PC-3 (cell line): ENCODE measurements around the gene CLOCK. TPM values are rescaled to one million over a fixed set of nuclear protein-coding genes. Genes with fewer than 3 reads are reported as not detected.
A peak's percentile ranks its signal among the peaks of the same experiment; 100 is the strongest.

Experiments
- ATAC-seq: fragments of 200-7000 bp; cut with Tn5 transposase; 2 replicates; pipeline ENCODE4 v1.9.1; 2020; ENCODE audit warnings: mild to moderate bottlenecking, moderate library complexity
- BruUV-seq: library from RNA; stranded (reverse); fragments of 400-500 nt; replicated peaks from 2 replicates; lab custom pipeline; 2021; lab: Mats Ljungman, UMichigan
- CTCF ChIA-PET: fragments of 300-600 bp; sonication (Branson Sonifier 250); formaldehyde crosslinking; loops from one replicate; lab custom pipeline; 2022; ENCODE audit warnings: antibody characterized with exemption; lab: Charles Lee
- POLR2A ChIA-PET: fragments of 300-600 bp; sonication (Branson Sonifier 250); formaldehyde crosslinking; loops from one replicate; lab custom pipeline; 2022; ENCODE audit warnings: antibody characterized with exemption; ENCODE audit not compliant: unreplicated experiment; lab: Charles Lee
- DNase-seq: peaks from one replicate; pipeline ENCODE4 v3.0.0-alpha.2; 2015
- H2AFZ ChIP-seq: fragments of 300-600 bp; sonication (generic); 2 replicates; pipeline ENCODE4 v1.6.0; 2016; ENCODE audit warnings: antibody characterized with exemption, low read length
- H3F3A ChIP-seq: fragments of 300-600 bp; sonication (generic); one replicate; pipeline ENCODE4 v1.6.0; 2017; ENCODE audit warnings: antibody characterized with exemption, low read length, control low read depth, mild to moderate bottlenecking; ENCODE audit not compliant: unreplicated experiment
- H3K27ac ChIP-seq: fragments of 300-600 bp; sonication (generic); 2 replicates; pipeline ENCODE4 v1.5.1; 2016; ENCODE audit warnings: mild to moderate bottlenecking, low read length
- H3K27me3 ChIP-seq: fragments of 300-600 bp; sonication (generic); 2 replicates; pipeline ENCODE4 v1.6.1; 2016; ENCODE audit warnings: low read length, mixed read lengths
- H3K36me3 ChIP-seq: fragments of 300-600 bp; sonication (generic); 2 replicates; pipeline ENCODE4 v1.6.1; 2016; ENCODE audit warnings: low read depth, mixed run types, low read length, mixed read lengths
- H3K4me1 ChIP-seq: fragments of 300-600 bp; sonication (generic); 2 replicates; pipeline ENCODE4 v1.5.1; 2016; ENCODE audit warnings: low read length; ENCODE audit not compliant: insufficient read depth
- H3K4me2 ChIP-seq: fragments of 300-600 bp; sonication (generic); 2 replicates; pipeline ENCODE4 v1.6.0; 2016; ENCODE audit warnings: low read length
- H3K4me3 ChIP-seq: fragments of 300-600 bp; sonication (generic); 2 replicates; pipeline ENCODE4 v1.5.1; 2016; ENCODE audit warnings: mild to moderate bottlenecking, low read length, mixed read lengths
- H3K79me2 ChIP-seq: fragments of 300-600 bp; sonication (generic); 2 replicates; pipeline ENCODE4 v1.6.1; 2017; ENCODE audit warnings: low read length, mixed read lengths
- H3K9ac ChIP-seq: fragments of 300-600 bp; sonication (generic); 2 replicates; pipeline ENCODE4 v1.6.0; 2016; ENCODE audit warnings: mild to moderate bottlenecking, low read length
- H3K9me2 ChIP-seq: fragments of 300-600 bp; sonication (generic); replicated peaks from 2 replicates; pipeline ENCODE4 v1.6.1; 2016; ENCODE audit warnings: mixed run types, low read length, mixed read lengths
- H3K9me3 ChIP-seq: fragments of 300-600 bp; sonication (generic); 2 replicates; pipeline ENCODE4 v1.6.1; 2016; ENCODE audit warnings: low read length, mixed read lengths
- H4K20me1 ChIP-seq: fragments of 300-600 bp; sonication (generic); 2 replicates; pipeline ENCODE4 v1.6.1; 2016; ENCODE audit warnings: low read length, mixed read lengths
- EZH2 ChIP-seq: fragments of 300-600 bp; sonication (generic); IDR thresholded peaks from one replicate; pipeline ENCODE4 v1.6.1; 2017; ENCODE audit warnings: antibody characterized with exemption, mild to moderate bottlenecking, low read length; ENCODE audit not compliant: unreplicated experiment
- EZH2phosphoT487 ChIP-seq: fragments of 300-600 bp; sonication (generic); IDR thresholded peaks from 2 replicates; pipeline ENCODE4 v1.6.1; 2018; ENCODE audit warnings: mild to moderate bottlenecking, antibody characterized with exemption, low read length, borderline replicate concordance
- intact Hi-C: fragments of 100-400 bp; cut with micrococcal nuclease; formaldehyde crosslinking; loops from 2 replicates; pipeline ENCODE4 v1.9.0; 2023
- total RNA-seq: library from RNA; depleted of rRNA; stranded (reverse); fragments of >200 nt; gene quantifications from 2 replicates; pipeline ENCODE4 v1.2.3, GENCODE V29; 2014
- TF ChIP-seq, protein P1 (sequence below): fragments of 300-600 bp; sonication (generic); conservative IDR thresholded peaks from 2 replicates; pipeline ENCODE4 v1.5.1; 2017; ENCODE audit warnings: antibody characterized with exemption, low read depth, mild to moderate bottlenecking, low read length

Gene CLOCK
- total RNA-seq, 1 experiment from 2014 or later: 39.7 TPM

GRCh38 chr4:55397520-55398321 lies 149.0 kb downstream of the CLOCK start:
- Histone ChIP-seq H3K27me3 (no peaks in the 10 kb centered on the region), H3F3A (peaks cover 3% of the 10 kb centered on the region), H3K9me2 (no peaks in the 10 kb centered on the region), H3K9me3 (no peaks in the 10 kb centered on the region), H4K20me1 (peaks cover 49% of the 10 kb centered on the region), H3K4me3 (peak overlapping the region; percentile 72), H3K9ac (peak overlapping the region; percentile 88), H3K27ac (peak overlapping the region; percentile 78), H3K4me1 (peaks cover 41% of the 10 kb centered on the region), H2AFZ (no peak overlapping the region), H3K79me2 (peaks cover 59% of the 10 kb centered on the region), H3K36me3 (peaks cover 20% of the 10 kb centered on the region), H3K4me2 (peak overlapping the region; percentile 92)
- CTCF ChIA-PET: no interaction called here
- no TSS peak for BruUV-seq
- DNase-seq: peak; percentile 37
- no peak for ATAC-seq
- POLR2A ChIA-PET: no interaction called here
- TF ChIP-seq EZH2phosphoT487 (no peak), EZH2 (no peak)
- intact Hi-C loops: no loop called here

- no peak overlapping the region for H2AFZ ChIP-seq
- TF ChIP-seq, protein P1, sequence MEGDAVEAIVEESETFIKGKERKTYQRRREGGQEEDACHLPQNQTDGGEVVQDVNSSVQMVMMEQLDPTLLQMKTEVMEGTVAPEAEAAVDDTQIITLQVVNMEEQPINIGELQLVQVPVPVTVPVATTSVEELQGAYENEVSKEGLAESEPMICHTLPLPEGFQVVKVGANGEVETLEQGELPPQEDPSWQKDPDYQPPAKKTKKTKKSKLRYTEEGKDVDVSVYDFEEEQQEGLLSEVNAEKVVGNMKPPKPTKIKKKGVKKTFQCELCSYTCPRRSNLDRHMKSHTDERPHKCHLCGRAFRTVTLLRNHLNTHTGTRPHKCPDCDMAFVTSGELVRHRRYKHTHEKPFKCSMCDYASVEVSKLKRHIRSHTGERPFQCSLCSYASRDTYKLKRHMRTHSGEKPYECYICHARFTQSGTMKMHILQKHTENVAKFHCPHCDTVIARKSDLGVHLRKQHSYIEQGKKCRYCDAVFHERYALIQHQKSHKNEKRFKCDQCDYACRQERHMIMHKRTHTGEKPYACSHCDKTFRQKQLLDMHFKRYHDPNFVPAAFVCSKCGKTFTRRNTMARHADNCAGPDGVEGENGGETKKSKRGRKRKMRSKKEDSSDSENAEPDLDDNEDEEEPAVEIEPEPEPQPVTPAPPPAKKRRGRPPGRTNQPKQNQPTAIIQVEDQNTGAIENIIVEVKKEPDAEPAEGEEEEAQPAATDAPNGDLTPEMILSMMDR: no peak
- no peak for TF ChIP-seq EZH2
- TF ChIP-seq EZH2phosphoT487: no peak
- H3K9me3 ChIP-seq: no peaks in the 10 kb centered on the region
- ChIA-PET CTCF (no interaction called here), POLR2A (no interaction called here)
- BruUV-seq: TSS peak; percentile 43
- intact Hi-C loops: no loop called here
- H3K4me1 ChIP-seq: peaks cover 41% of the 10 kb centered on the region
- H3K9ac ChIP-seq: peak overlapping the region; percentile 88
- H3K27ac ChIP-seq: peak overlapping the region; percentile 78
- peaks cover 59% of the 10 kb centered on the region for H3K79me2 ChIP-seq
- H3K4me2 ChIP-seq: peak overlapping the region; percentile 92
- ATAC-seq: no peak
- H3K27me3 ChIP-seq: no peaks in the 10 kb centered on the region
- DNase-seq: peak; percentile 31
- H4K20me1 ChIP-seq: peaks cover 49% of the 10 kb centered on the region
- peaks cover 3% of the 10 kb centered on the region for H3F3A ChIP-seq
- H3K9me2 ChIP-seq: no peaks in the 10 kb centered on the region
- H3K4me3 ChIP-seq: peak overlapping the region; percentile 72
- H3K36me3 ChIP-seq: peaks cover 20% of the 10 kb centered on the region
Observed at GRCh38 chr4:55397126-55397436, 149.6 kb downstream of the CLOCK start.

DNA sequence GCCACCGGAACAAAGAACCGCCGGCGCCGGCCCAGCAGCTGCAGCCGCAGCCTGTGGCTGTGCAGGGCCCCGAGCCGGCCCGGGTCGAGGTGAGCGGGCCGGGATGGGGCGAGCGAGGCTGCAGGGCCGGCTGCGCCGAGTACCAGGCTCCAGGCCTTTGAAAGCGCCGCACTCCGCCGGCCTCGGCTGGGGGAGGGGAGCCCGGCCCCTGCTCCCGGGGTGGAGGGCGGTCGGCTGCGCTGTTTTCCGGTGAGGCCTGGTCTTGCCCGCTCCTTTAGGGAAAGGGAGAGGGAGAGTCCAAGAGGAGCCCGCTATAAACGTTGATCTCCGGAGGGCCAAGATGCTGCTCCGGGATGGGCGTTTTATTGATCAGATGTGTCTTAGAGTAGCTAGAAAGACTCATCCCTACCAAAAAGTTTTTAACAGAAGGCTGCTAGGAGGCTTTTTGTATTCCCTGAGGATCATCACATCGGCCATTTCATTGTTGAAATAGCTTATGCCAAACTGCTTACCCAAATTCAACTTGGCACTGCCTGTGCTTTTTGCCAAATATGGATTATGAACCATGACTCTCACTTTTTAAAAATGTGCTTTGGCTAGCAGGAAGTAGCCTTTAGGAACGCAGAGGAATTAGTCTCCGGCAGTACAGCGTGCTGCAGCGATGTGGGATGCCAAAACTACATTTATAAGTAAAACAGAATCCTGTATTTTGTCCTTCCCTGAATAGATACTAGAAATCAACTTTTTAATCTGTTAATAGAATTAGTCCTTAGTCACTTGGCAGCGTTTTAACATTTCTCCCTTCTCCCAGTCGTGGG lies 150.2 kb downstream of the CLOCK start:
- H3K27ac ChIP-seq: peak overlapping the region; percentile 78
- no TSS peak for BruUV-seq
- peak; percentile 59 for DNase-seq
- peak overlapping the region; percentile 72 for H3K4me3 ChIP-seq
- intact Hi-C loops: loop anchor here (1.0 kb wide), 1 partner anchor 151 kb away; no protein-coding TSS in a partner anchor
- peaks cover 41% of the 10 kb centered on the region for H3K4me1 ChIP-seq
- POLR2A ChIA-PET: interaction anchor here (1.1 kb wide), 1 partner anchor 51 kb away, joined by 4 read pairs; no protein-coding TSS in a partner anchor
- H2AFZ ChIP-seq: peak overlapping the region; percentile 25; the same call in 1 of the 2 replicates
- peak overlapping the region; percentile 92 for H3K4me2 ChIP-seq
- H3K9ac ChIP-seq: peak overlapping the region; percentile 88
- no peak for TF ChIP-seq EZH2
- TF ChIP-seq, protein P1: no peak
- no peak for TF ChIP-seq EZH2phosphoT487
- no peaks in the 10 kb centered on the region for H3K9me2 ChIP-seq
- CTCF ChIA-PET: no interaction called here
- peak; percentile 14 for ATAC-seq
- peaks cover 47% of the 10 kb centered on the region for H4K20me1 ChIP-seq
- peaks cover 19% of the 10 kb centered on the region for H3K36me3 ChIP-seq
- peaks cover 54% of the 10 kb centered on the region for H3K79me2 ChIP-seq
- H3K27me3 ChIP-seq: no peaks in the 10 kb centered on the region
- no peaks in the 10 kb centered on the region for H3K9me3 ChIP-seq
- peaks cover 3% of the 10 kb centered on the region for H3F3A ChIP-seq
